HepG2 (cell line): Measurements from ENCODE around the gene ZDHHC24. TPM values are rescaled to one million over a fixed set of nuclear protein-coding genes. Genes with fewer than 3 reads are reported as not detected.
A peak's percentile ranks its signal among the peaks of the same experiment; 100 is the strongest.

Experiments used
- ELF3 ChIP-seq: IDR thresholded peaks from 2 replicates; pipeline ENCODE4 v1.6.1; 2016; ENCODE audit warnings: missing genetic modification reagents, missing compliant biosample characterization
- FIP1L1 ChIP-seq: fragments of 200-400 bp; formaldehyde crosslinking; IDR thresholded peaks from 2 replicates; pipeline ENCODE4 v1.6.1; 2018; ENCODE audit warnings: low read depth, mild to moderate bottlenecking, low read length, moderate library complexity, borderline replicate concordance; ENCODE audit not compliant: insufficient read depth
- GABPA ChIP-seq, 2 experiments: IDR thresholded peaks; 2 replicates each; pipeline ENCODE4 v1.6.1; 2011 to 2016; ENCODE audit warnings: low read depth in 2 of 2, low read length in 1 of 2, missing biosample characterization in 1 of 2, missing genetic modification characterization in 1 of 2
- HOXA7 ChIP-seq: sonication (generic); formaldehyde crosslinking; IDR thresholded peaks from 2 replicates; pipeline ENCODE4 v1.8.1; 2022; ENCODE audit warnings: mild to moderate bottlenecking, missing genetic modification reagents, moderate library complexity
- KAT8 ChIP-seq: IDR thresholded peaks from 2 replicates; pipeline ENCODE4 v1.6.1; 2016; ENCODE audit warnings: missing genetic modification reagents, missing compliant biosample characterization
- KDM5A ChIP-seq: fragments of 200-600 bp; sonication (generic); IDR thresholded peaks from 2 replicates; pipeline ENCODE4 v1.7.0; 2018; ENCODE audit warnings: antibody characterized with exemption, mild to moderate bottlenecking, low read length, borderline replicate concordance
- KLF13 ChIP-seq: sonication (generic); formaldehyde crosslinking; IDR thresholded peaks from 2 replicates; pipeline ENCODE4 v1.4.0; 2020; ENCODE audit warnings: mild to moderate bottlenecking, missing genetic modification reagents
- MNT ChIP-seq: fragments of 450-650 bp; IDR thresholded peaks from 2 replicates; pipeline ENCODE4 v1.6.1; 2016
- NCOA2 ChIP-seq: sonication (generic); formaldehyde crosslinking; IDR thresholded peaks from 2 replicates; pipeline ENCODE4 v1.8.0; 2022; ENCODE audit warnings: inconsistent platforms
- NR3C1 ChIP-seq: sonication (generic); formaldehyde crosslinking; IDR thresholded peaks from 2 replicates; pipeline ENCODE4 v1.4.0; 2020; ENCODE audit warnings: missing genetic modification reagents
- RARA ChIP-seq: IDR thresholded peaks from 2 replicates; pipeline ENCODE4 v1.6.1; 2016; ENCODE audit warnings: missing genetic modification reagents, missing compliant biosample characterization
- RBM22 ChIP-seq: fragments of 200-400 bp; formaldehyde crosslinking; optimal IDR thresholded peaks from 2 replicates; pipeline ENCODE3; 2017; ENCODE audit warnings: mild to moderate bottlenecking, low read length, moderate library complexity
- SKIL ChIP-seq: sonication (generic); formaldehyde crosslinking; IDR thresholded peaks from 2 replicates; pipeline ENCODE4 v1.8.0; 2022; ENCODE audit warnings: missing genetic modification reagents, mild to moderate bottlenecking, moderate library complexity, borderline replicate concordance
- SMC3 ChIP-seq: IDR thresholded peaks from 2 replicates; pipeline ENCODE4 v1.6.1; 2011; ENCODE audit warnings: low read length, improper control_type of control experiment
- ZFP90 ChIP-seq: sonication (generic); formaldehyde crosslinking; IDR thresholded peaks from 2 replicates; pipeline ENCODE4 v1.8.0; 2022; ENCODE audit warnings: missing genetic modification reagents, mild to moderate bottlenecking, inconsistent platforms, borderline replicate concordance
- ZMYM2 ChIP-seq: sonication (generic); formaldehyde crosslinking; IDR thresholded peaks from 2 replicates; pipeline ENCODE4 v1.8.0; 2022; ENCODE audit warnings: mild to moderate bottlenecking, missing genetic modification reagents
- ZNF260 ChIP-seq: sonication (generic); formaldehyde crosslinking; IDR thresholded peaks from 2 replicates; pipeline ENCODE4 v1.4.0; 2020; ENCODE audit warnings: missing genetic modification reagents, low read depth, mild to moderate bottlenecking, borderline replicate concordance
- ZNF337 ChIP-seq: sonication (generic); formaldehyde crosslinking; IDR thresholded peaks from 2 replicates; pipeline ENCODE4 v1.5.1; 2020; ENCODE audit warnings: missing genetic modification reagents, low read depth, mild to moderate bottlenecking, borderline replicate concordance
- ZNF737 ChIP-seq: sonication (generic); formaldehyde crosslinking; IDR thresholded peaks from 2 replicates; pipeline ENCODE4 v1.5.0; 2020; ENCODE audit warnings: missing genetic modification reagents, mild to moderate bottlenecking, borderline replicate concordance
- ZNF878 ChIP-seq: sonication (generic); formaldehyde crosslinking; IDR thresholded peaks from 2 replicates; pipeline ENCODE4 v1.8.1; 2023; ENCODE audit warnings: mild to moderate bottlenecking, missing genetic modification reagents, moderate library complexity
- ZUFSP ChIP-seq: sonication (generic); formaldehyde crosslinking; IDR thresholded peaks from 2 replicates; pipeline ENCODE4 v1.9.0; 2021; ENCODE audit warnings: missing genetic modification reagents, mild to moderate bottlenecking, borderline replicate concordance
- polyA plus RNA-seq, 8 experiments: library from polyadenylated mRNA; depleted of rRNA in 3 of 8; stranded (reverse) in 7 of 8; unstranded in 1 of 8; fragments of >200 nt; fragmentation: Illumina TruSeq in 4 of 8; extraction: Trizol in 4 of 8; gene quantifications; 2 replicates each; pipeline versions ENCODE4 v1.2.1 to v1.2.3, GENCODE V29; 2011 to 2016; ENCODE audit warnings: low read depth in 4 of 8, missing spikeins in 1 of 8, mixed read lengths in 1 of 8; ENCODE audit not compliant: insufficient read depth in 1 of 8
- total RNA-seq, 5 experiments: library from RNA; depleted of rRNA; stranded (reverse); fragments of >200 nt; fragmentation: Illumina TruSeq; extraction: Trizol; gene quantifications; 2 replicates each; pipeline ENCODE4 v1.2.3, GENCODE V29; 2016; ENCODE audit warnings: low read depth in 1 of 5
- TF ChIP-seq, protein P1 (sequence below): conservative IDR thresholded peaks from 2 replicates; pipeline ENCODE4 v1.6.1; 2018; ENCODE audit warnings: missing genetic modification reagents

The ZDHHC24 gene
- total and polyA plus RNA-seq, 2 of the 13 experiments (the other 11 are each of a cell fraction or from before 2014, with no cell fraction given) = 4.3 TPM

- TF ChIP-seq RBM22 (no peak), KLF13 (CRISPR knock-in tag) (no peak), ZFP90 (CRISPR knock-in tag) (no peak), SKIL (no peak), ZNF878 (CRISPR knock-in tag) (no peak), NCOA2 (0 out of 2 replicates have a peak, but pooled peaks have one; percentile 29), RARA (CRISPR knock-in tag) (no peak), KDM5A (no peak; the same call in 1 of the 2 replicates), ZNF337 (CRISPR knock-in tag) (no peak), ZMYM2 (no peak), HOXA7 (CRISPR knock-in tag) (no peak), GABPA (IDR thresholded peaks at IDR 0.05; ENCODE audit: low read depth, low read length) (peak; percentile 41), GABPA (CRISPR knock-in tag; IDR thresholded peaks at IDR 0.05; ENCODE audit: low read depth) (peak; percentile 65), ZUFSP (CRISPR knock-in tag) (no peak), ELF3 (CRISPR knock-in tag) (0 out of 2 replicates have a peak, but pooled peaks have one; percentile 45), SMC3 (no peak), KAT8 (CRISPR knock-in tag) (peak; percentile 87), FIP1L1 (no peak), ZNF737 (CRISPR knock-in tag) (no peak), ZNF260 (CRISPR knock-in tag) (no peak), MNT (no peak), NR3C1 (CRISPR knock-in tag) (no peak)
- TF ChIP-seq, protein P1, sequence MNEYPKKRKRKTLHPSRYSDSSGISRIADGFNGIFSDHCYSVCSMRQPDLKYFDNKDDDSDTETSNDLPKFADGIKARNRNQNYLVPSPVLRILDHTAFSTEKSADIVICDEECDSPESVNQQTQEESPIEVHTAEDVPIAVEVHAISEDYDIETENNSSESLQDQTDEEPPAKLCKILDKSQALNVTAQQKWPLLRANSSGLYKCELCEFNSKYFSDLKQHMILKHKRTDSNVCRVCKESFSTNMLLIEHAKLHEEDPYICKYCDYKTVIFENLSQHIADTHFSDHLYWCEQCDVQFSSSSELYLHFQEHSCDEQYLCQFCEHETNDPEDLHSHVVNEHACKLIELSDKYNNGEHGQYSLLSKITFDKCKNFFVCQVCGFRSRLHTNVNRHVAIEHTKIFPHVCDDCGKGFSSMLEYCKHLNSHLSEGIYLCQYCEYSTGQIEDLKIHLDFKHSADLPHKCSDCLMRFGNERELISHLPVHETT (CRISPR knock-in tag) = no peak
These were observed at the start of gene ZDHHC24 (continued) for GRCh38 chr11:66545701-66546367.
